Effector CD4-positive, alpha-beta T cell (primary cell): ENCODE data around the gene CDC34.

Experiments used
- DNase-seq: peaks from one replicate; pipeline ENCODE4 v3.0.0-alpha.2; 2020

The CDC34 gene

GRCh38 chr19:589693-590395 lies 58.3 kb downstream of the CDC34 start, which contains the start of gene HCN2:
Gene HCN2 (plus strand): TSS chr19:589881. CDS start chr19:589946, 65 bp downstream.
- DNase-seq = no peak

GRCh38 chr19:590396-590745 lies 58.8 kb downstream of the CDC34 start:
- no peak for DNase-seq

- no peak for DNase-seq
Observed at GRCh38 chr19:590750-591098, 59.2 kb downstream of the CDC34 start.

- DNase-seq = no peak
Observed at GRCh38 chr19:591099-591958, 59.8 kb downstream of the CDC34 start.
